GM18519 (cell line): Measurements from ENCODE around the gene PCYOX1L.

Experiments used
- ATAC-seq: cut with Tn5 transposase; IDR thresholded peaks from one replicate; pipeline ENCODE4 v1.9.1; 2021; ENCODE audit warnings: mild to moderate bottlenecking, moderate library complexity; ENCODE audit not compliant: unreplicated experiment, low FRiP score

PCYOX1L gene

DNA sequence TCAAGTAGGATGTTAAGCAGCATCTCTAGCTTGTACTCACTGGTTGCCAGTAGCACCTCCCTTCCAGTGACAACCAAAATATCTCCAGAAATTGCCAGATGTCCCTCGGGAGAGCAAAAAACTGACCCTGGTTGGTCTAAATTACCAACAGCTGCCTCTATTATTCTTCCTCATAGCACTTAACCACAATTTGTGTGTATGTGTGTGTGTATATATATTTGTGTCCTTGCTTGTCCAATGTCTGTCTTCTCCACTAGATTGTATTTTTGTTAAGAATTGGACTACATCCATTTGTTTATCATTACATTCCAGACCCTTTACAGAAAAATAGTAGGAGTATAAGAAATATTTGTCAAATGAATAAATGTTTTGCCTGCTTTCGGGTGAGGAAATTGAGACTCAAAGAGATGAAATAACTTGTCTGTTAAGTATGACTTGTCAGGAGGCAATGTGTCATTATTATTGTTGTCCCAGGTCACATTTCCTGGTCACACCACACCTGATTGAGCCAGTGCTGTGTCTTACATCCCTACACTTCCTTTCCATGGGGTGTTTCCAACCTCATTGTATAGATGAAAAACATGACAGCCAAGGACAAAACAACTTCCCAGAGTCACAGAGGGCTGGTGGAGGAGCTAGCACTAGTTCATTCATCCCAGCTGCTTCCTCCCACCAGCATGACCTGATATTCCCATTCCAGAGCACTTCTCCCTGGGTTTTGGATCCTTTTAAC, 24.0 kb upstream of the PCYOX1L start:
- no peak for ATAC-seq

DNA sequence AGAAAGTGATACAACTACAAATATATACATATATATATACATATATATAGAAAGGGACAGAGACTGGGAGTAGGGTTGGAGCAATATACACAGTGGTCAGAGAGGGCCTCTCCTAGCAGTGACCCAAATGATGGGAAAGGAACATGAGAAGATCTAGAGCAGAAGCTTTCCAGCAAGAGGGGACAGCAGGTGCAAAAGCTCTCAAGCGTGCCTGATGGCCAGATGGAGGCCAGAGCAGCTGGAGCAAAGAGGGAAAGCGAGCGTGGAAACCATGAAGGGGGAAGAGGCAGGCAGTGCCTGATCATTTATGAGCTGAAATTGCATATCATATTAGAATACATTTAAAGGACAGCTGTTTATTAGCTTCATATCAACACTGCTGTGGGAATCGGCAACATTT, 20.1 kb upstream of the PCYOX1L start:
- ATAC-seq: no peak

DNA sequence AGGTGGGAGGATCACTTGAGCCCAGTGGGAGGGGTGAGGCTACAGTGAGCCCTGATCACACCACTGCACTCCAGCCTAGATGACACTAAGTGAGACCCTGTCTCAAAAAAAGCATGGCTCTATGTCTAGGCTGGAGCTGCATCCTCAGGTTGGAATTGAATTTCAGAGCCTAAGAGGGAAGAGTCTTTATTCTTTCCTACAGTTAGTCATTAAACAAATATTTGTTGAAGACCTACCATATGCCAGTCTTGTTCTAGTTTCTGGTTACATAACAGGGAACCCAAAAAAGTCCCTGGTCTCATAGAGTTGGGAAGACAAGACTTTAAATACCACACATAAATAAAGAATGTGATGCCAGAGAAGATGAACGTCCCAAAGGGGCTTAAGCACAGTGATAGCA, 19.5 kb upstream of the PCYOX1L start:
- ATAC-seq: no peak

GRCh38 chr5:149340920-149341319, 16.9 kb upstream of the PCYOX1L start:
- ATAC-seq: no peak

DNA sequence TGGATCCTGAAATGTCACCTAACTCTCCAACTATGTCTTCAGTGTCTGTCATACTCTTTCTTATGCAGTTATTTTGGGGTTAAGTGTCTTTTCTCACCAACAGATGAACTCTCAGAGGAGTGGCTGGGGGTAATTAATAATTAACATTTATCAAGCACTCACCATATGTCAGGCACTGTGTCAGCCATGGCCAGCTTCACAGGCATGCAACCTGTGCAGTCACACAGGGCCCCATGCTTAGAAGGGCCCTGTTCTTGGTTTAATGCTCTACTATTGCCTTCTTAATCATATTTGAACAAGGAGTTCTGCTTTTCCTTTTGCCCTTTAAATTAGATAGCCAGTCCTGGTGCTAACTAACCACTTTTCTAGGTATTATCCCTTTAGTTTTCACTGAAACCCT, 16.0 kb upstream of the PCYOX1L start:
- no peak for ATAC-seq

GRCh38 chr5:149344151-149344550, 13.7 kb upstream of the PCYOX1L start:
- no peak for ATAC-seq

- ATAC-seq: peak; percentile 98
These were observed 12.5 kb upstream of the PCYOX1L start, which contains the start of gene GRPEL2 for GRCh38 chr5:149345147-149345891. Gene GRPEL2, plus strand, starts transcription at chr5:149345499. Its CDS starts 41 bp downstream, at chr5:149345540.

GRCh38 chr5:149345892-149346222, 12.0 kb upstream of the PCYOX1L start:
- no peak for ATAC-seq

- ATAC-seq: no peak
These were observed 9.3 kb upstream of the PCYOX1L start for GRCh38 chr5:149348518-149348917.

GRCh38 chr5:149349382-149349781, 8.5 kb upstream of the PCYOX1L start:
- ATAC-seq: no peak

DNA sequence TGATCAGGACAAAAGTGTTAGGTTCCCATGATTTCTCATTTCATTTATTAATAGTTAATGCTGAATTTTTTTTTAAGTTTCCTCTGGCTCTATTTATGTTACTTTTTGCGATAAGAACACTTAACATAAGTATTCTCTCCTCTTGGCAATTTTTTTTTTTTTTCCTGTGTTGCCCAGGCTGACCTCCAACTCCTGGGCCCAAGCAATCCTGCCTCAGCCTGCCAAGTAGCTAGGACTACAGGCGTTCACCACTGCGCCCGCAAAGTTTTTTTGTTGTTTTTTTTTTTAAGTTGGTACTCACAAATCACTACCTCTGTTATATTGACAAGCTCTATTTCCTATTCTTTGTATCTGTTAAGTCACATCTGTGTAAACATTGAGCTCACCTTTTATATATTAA, 5.7 kb upstream of the PCYOX1L start:
- ATAC-seq: no peak

DNA sequence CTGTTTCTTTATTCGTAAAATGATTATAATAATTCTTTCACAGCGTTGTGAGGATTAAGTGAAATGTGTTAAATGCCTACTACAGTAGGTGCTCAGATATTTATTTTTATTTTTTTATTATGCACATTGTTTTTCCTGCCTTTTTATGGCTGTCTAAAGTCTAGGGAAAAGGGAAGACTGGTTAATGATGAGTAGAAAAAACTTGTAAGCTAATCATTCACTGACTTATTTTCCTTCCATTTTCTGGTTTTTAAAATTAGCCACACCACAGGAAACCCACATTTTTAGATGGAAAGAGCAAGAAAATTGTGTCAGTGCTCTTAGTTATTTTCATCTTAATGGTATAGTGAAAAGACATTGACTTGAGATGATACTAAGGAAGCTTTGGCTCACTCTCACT, 3.9 kb upstream of the PCYOX1L start:
- no peak for ATAC-seq

DNA sequence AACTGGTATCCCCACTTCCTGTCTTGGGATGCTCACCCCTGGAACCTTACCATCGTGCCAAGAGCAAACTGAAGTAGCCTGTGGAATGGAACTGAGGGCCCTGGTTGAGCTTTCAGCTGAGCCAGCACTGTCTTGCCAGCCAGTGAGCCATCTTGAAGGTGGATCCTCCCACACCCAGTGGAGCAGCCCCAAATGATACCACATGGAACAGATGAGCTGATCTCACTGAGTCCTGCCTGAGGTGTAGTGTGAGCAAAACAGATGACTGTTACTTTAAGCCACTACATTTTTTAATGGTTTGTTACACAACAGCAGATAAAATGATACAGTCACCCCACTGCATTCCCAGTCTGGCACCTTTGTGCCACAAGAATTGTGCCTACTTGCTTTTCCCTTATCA, 2.2 kb upstream of the PCYOX1L start:
- ATAC-seq: no peak

DNA sequence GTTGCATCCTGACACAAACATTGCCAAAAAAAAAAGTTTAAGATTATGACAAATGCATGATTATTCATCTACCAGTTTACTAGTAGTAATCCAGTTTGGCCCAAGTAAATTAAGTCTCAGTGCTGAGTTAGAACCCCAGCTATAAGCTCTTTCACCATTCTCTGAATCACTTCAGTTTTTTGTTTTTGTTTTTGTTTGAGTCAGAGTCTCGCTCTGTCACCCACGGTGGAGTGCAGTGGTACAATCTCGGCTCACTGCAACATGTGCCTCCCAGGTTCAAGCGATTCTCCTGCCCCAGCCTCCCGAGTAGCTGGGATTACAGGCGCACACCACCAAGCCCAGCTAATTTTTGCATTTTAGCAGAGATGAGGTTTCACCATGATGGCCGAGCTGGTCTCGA, 1.5 kb upstream of the PCYOX1L start:
- ATAC-seq: no peak

GRCh38 chr5:149358294-149358651, 427 bp downstream of the PCYOX1L start:
- no peak for ATAC-seq

GRCh38 chr5:149358868-149359495, 1.1 kb downstream of the PCYOX1L start:
- ATAC-seq: no peak

GRCh38 chr5:149360272-149360671, 2.4 kb downstream of the PCYOX1L start:
- ATAC-seq: no peak

DNA sequence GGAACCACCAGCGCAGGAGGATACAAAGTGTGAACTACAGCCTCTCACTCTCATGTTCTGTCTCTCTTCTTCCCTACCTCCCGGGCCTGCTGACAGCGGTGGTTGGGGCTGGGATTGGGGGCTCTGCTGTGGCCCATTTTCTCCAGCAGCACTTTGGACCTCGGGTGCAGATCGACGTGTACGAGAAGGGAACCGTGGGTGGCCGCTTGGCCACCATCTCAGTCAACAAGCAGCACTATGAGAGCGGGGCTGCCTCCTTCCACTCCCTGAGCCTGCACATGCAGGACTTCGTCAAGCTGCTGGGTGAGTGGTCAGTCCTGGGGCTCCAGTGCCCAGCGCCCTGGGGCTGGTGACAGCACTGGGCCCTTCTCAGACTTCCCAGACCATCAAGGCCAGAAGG, 4.7 kb downstream of the PCYOX1L start:
- ATAC-seq: no peak

DNA sequence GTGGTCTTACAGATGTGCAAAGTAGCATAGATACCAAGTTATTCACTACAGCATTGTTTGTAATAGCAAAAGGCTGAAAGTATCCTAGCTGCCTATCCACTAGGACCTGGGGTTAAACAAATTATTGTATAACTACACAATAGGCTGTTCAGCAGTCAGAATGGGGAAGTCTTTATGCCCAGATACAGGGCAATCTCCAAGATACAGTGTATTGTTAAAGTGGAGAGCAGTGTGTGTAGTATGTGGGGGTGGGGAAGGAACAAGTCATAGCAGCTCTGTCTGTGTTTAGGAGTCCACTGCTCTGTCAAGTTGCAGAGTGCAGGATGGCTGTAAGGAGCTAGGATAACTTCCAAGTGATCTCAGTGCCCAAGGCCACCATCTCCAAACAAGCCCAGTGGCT, 5.5 kb downstream of the PCYOX1L start:
- ATAC-seq: no peak

DNA sequence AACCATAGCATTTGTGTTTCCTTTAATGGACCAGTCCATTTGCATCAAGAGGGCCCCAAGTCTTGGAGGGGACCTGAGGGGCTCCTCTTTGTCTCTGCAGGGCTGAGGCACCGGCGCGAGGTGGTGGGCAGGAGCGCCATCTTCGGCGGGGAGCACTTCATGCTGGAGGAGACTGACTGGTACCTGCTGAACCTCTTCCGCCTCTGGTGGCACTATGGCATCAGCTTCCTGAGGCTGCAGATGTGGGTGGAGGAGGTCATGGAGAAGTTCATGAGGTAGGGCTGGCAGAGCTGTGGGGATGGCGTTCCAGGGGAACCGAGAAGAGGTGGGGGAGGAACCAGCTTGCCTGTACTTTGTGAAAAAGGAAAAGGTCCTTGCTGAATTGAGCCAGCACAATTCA, 6.1 kb downstream of the PCYOX1L start:
- no peak for ATAC-seq

DNA sequence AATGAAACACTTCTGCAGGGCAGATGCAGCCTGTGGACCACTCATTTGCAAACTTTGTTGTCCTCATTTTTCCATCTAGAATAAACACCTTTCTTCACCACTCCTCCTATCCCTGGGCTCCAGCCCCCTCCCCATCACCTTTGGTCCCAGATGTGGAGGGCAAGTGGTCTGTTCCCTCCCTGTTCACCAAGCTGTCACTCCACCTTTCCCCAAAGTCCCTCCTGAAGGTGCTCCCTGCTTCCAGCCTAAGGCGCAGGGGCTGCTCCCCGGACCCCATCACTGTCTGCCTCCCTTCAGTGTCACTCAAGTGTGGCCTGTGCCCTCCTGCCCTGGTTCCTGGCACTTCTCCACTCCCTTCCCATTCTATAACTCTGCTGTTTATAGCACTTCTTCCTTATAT, 6.9 kb downstream of the PCYOX1L start:
- no peak for ATAC-seq

DNA sequence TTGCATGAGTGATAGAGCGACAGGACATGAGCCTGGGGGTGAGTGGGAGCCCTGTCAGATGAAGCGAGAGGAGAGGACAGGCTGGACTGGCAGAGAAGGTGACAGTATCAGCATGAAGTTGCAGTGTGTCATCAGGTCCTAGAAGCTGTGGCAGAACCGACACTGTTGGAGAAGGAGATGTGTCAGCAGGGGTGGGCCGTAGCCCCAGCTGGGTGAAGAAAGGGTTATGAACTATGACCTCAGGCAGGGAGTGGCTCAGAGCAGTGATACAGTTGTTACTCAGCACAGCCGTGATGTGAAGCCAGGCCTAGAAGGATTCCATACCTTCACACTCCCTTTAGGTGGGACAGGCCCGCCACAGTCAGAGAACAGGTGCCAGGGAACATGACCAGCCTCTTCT, 7.6 kb downstream of the PCYOX1L start:
- no peak for ATAC-seq
